Kidney (tissue), 14 donors: ENCODE results near the gene ZNF835. TPM values are rescaled to one million over a fixed set of nuclear protein-coding genes. Genes with fewer than 3 reads are reported as not detected.
A peak's percentile ranks its signal among the peaks of the same experiment; 100 is the strongest.

ENCODE experiments used
- DNase-seq, 5 donors: peaks; one replicate each; pipeline ENCODE4 v3.0.0-alpha.2; 2013 to 2020
- FAIRE-seq: peaks from 2 replicates; lab custom pipeline; 2012; peaks lifted over from hg19 to GRCh38; lab: Jason Lieb, UNC
- H3K27ac ChIP-seq, 2 donors: one replicate each; pipeline ENCODE4 v1.7.0; 2013; ENCODE audit warnings: low read depth in 2 of 2, low read length in 2 of 2, inconsistent platforms in 1 of 2
- H3K27me3 ChIP-seq: one replicate; pipeline ENCODE4 v1.7.1; 2013; ENCODE audit warnings: low read length, inconsistent platforms; ENCODE audit not compliant: control insufficient read depth, insufficient read depth
- H3K36me3 ChIP-seq, 3 donors: one replicate each; pipeline versions ENCODE4 v1.7.0 to v1.7.1; 2013; ENCODE audit warnings: low read length in 3 of 3, control low read depth in 1 of 3, inconsistent platforms in 1 of 3; ENCODE audit not compliant: insufficient read depth in 3 of 3, control insufficient read depth in 2 of 3
- H3K4me1 ChIP-seq, 3 donors: one replicate each; pipeline versions ENCODE4 v1.7.0 to v1.7.1; 2013; ENCODE audit warnings: low read length in 3 of 3, inconsistent platforms in 1 of 3, low read depth in 1 of 3; ENCODE audit not compliant: control insufficient read depth in 2 of 3, insufficient read depth in 2 of 3
- H3K4me3 ChIP-seq, 3 donors: one replicate each; pipeline versions ENCODE4 v1.7.0 to v1.8.1; 2013; ENCODE audit warnings: low read length in 3 of 3, control low read depth in 1 of 3, inconsistent platforms in 1 of 3
- H3K9ac ChIP-seq, 3 donors: one replicate each; pipeline versions ENCODE4 v1.7.0 to v1.7.1; 2013; ENCODE audit warnings: low read length in 3 of 3, control low read depth in 1 of 3, inconsistent platforms in 1 of 3
- H3K9me3 ChIP-seq, 3 donors: one replicate each; pipeline versions ENCODE4 v1.7.0 to v1.7.1; 2013; ENCODE audit warnings: low read length in 3 of 3, control low read depth in 1 of 3, inconsistent platforms in 1 of 3; ENCODE audit not compliant: control insufficient read depth in 2 of 3, insufficient read depth in 1 of 3
- intact Hi-C: fragments of 100-400 bp; cut with DNase I; formaldehyde crosslinking; loops from one replicate; pipeline ENCODE4 v1.11.1; 2022
- polyA plus RNA-seq: library from polyadenylated mRNA; stranded (reverse); fragments of 350-450 nt; fragmentation: Illumina TruSeq; extraction: RNeasy Lipid Tissue Mini Kit (QIAGEN cat#74804); gene quantifications from one replicate; pipeline ENCODE4 v1.2.3, GENCODE V29; 2014; ENCODE audit warnings: low read depth, low replicate concordance; ENCODE audit not compliant: insufficient read depth
- total RNA-seq: library from RNA; stranded (reverse); fragmentation: NEBNext Ultra II Directional; extraction: Animal tissue kit (Norgen Biotek cat#: 25700); gene quantifications from one replicate; pipeline ENCODE4 v1.2.1, GENCODE V29; 2021
- TF ChIP-seq, protein P1 (sequence below): IDR thresholded peaks from 3 replicates; pipeline ENCODE4 v1.5.1; 2012; ENCODE audit warnings: mild to moderate bottlenecking, moderate library complexity, borderline replicate concordance; ENCODE audit not compliant: insufficient read depth; ENCODE audit errors: extremely low read depth
- donor health status: control.
- donor health status: control.
- donor health status: control.
- donor health status: control.
- donor health status: control.
- donor health status: DM: yes; HTN: yes; CAD: no.
- donor health status: Normal renal cell carcinoma (clear cell type).

Gene ZNF835
- total and polyA plus RNA-seq, 2 donors from 2014 or later = 1.7 to 5.3 TPM

DNA sequence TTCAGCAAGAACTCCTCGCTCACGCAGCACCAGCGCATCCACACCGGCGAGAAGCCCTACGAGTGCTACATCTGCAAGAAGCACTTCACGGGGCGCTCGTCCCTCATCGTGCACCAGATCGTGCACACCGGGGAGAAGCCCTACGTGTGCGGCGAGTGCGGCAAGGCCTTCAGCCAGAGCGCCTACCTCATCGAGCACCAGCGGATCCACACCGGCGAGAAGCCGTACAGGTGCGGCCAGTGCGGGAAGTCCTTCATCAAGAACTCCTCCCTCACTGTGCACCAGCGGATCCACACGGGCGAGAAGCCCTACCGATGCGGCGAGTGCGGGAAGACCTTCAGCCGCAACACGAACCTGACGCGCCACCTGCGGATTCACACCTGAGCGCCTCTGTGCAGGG lies 49.2 kb downstream of the ZNF835 start:
- Histone ChIP-seq H3K36me3 (peaks cover 0 to 10% (median 4%) of the 10 kb centered on the region in 3 donors), H3K4me1 (no peaks in the 10 kb centered on the region), H3K4me3 (no peak overlapping the region), H3K9me3 (no peaks in the 10 kb centered on the region), H3K27me3 (no peaks in the 10 kb centered on the region), H3K9ac (no peak overlapping the region), H3K27ac (no peak overlapping the region)
- intact Hi-C loops = no loop called here
- TF ChIP-seq, protein P1, sequence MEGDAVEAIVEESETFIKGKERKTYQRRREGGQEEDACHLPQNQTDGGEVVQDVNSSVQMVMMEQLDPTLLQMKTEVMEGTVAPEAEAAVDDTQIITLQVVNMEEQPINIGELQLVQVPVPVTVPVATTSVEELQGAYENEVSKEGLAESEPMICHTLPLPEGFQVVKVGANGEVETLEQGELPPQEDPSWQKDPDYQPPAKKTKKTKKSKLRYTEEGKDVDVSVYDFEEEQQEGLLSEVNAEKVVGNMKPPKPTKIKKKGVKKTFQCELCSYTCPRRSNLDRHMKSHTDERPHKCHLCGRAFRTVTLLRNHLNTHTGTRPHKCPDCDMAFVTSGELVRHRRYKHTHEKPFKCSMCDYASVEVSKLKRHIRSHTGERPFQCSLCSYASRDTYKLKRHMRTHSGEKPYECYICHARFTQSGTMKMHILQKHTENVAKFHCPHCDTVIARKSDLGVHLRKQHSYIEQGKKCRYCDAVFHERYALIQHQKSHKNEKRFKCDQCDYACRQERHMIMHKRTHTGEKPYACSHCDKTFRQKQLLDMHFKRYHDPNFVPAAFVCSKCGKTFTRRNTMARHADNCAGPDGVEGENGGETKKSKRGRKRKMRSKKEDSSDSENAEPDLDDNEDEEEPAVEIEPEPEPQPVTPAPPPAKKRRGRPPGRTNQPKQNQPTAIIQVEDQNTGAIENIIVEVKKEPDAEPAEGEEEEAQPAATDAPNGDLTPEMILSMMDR = no peak
- no peak for FAIRE-seq
- DNase-seq = no peak

DNA sequence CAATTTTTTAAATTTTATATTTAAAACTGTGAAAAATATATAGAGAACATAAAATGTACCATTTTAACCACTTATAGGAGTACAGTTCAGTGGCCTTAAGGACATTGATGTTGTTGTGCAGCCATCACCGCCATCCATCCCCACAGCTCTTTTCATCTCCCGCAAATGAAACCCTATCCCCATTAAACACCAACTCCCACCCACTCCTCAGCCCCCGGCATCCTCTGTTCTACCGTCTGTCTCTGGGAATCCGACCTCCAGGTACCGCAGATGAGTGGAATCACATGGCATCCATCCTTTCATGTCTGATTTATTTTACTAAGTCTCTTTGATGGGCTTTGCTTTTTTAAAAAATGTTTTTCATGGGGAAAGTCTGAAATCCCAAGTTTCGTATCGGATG lies 52.4 kb downstream of the ZNF835 start:
- FAIRE-seq (no peak), DNase-seq (peak in 4 of 5 donors; percentile 26 to 84 (median 68))
- H3K4me3 ChIP-seq = no peak overlapping the region
- H3K9ac ChIP-seq = no peak overlapping the region
- H3K27me3 ChIP-seq = no peaks in the 10 kb centered on the region
- peaks cover 0 to 8% (median 0%) of the 10 kb centered on the region in 3 donors for H3K9me3 ChIP-seq
- peaks cover 0 to 10% (median 2%) of the 10 kb centered on the region in 3 donors for H3K36me3 ChIP-seq
- intact Hi-C loops = no loop called here
- TF ChIP-seq, protein P1 = no peak
- H3K4me1 ChIP-seq = no peaks in the 10 kb centered on the region
- H3K27ac ChIP-seq = no peak overlapping the region

DNA sequence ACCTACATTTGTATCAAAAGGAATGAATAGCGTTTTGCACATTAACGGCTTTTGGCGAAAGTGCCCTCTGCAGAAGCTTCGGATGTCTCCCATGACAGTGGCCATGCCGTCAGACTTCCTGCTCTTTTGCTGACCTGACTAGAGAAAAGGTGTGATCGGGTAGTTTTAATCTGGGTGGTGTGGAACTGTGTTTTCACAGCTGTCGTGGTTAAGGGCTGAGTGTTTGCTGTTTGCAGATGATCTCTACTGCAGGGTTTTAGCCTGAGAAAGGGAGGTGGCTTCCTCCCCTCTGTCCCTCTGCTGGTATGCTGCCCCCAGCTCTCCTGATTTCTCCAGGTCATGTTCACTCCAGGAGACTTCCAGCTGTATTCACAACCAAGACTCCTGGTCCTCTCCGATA lies 54.0 kb downstream of the ZNF835 start:
- Histone ChIP-seq H3K27ac (no peak overlapping the region), H3K9me3 (peaks cover 0 to 9% (median 0%) of the 10 kb centered on the region in 3 donors), H3K27me3 (no peaks in the 10 kb centered on the region), H3K4me1 (no peaks in the 10 kb centered on the region), H3K36me3 (peaks cover 0 to 7% (median 0%) of the 10 kb centered on the region in 3 donors), H3K4me3 (no peak overlapping the region), H3K9ac (no peak overlapping the region)
- TF ChIP-seq, protein P1 = no peak
- FAIRE-seq (no peak), DNase-seq (no peak)
- intact Hi-C loops = no loop called here

DNA sequence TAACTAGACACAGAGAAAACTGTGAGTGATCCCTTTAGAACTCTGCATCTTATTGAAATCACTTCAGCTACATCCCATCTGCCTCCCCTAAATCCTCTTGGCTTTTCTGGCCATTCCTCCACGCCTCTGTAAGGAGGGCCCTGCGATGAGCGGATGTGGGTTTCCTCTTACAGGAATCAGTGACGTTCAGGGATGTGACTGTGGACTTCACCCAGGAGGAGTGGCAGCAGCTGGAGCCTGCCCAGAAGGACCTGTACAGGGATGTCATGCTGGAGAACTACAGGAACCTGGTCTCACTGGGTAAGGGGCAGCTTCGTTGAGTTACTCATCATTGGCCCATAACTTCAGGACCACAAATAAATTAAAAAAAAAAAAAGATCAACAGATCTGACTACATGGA lies 57.9 kb downstream of the ZNF835 start:
- H3K9ac ChIP-seq = no peak overlapping the region
- peaks cover 0 to 9% (median 0%) of the 10 kb centered on the region in 3 donors for H3K36me3 ChIP-seq
- intact Hi-C loops = no loop called here
- H3K4me1 ChIP-seq = no peaks in the 10 kb centered on the region
- no peak for DNase-seq
- H3K27ac ChIP-seq = no peak overlapping the region
- peaks cover 9% of the 10 kb centered on the region in 3 donors for H3K9me3 ChIP-seq
- TF ChIP-seq, protein P1 = no peak
- no peak for FAIRE-seq
- no peak overlapping the region for H3K4me3 ChIP-seq
- H3K27me3 ChIP-seq = no peaks in the 10 kb centered on the region
